MM.1S (cell line): Measurements from ENCODE around the gene LRP10.

Source experiments
- DNase-seq: peaks from one replicate; pipeline ENCODE4 v3.0.0-alpha.2; 2015
- H2AFZ ChIP-seq: fragments of 300-600 bp; sonication (generic); 2 replicates; pipeline ENCODE4 v1.6.0; 2016; ENCODE audit warnings: antibody characterized with exemption, low read length
- H3F3A ChIP-seq: fragments of 300-600 bp; sonication (generic); 2 replicates; pipeline ENCODE4 v1.6.1; 2016; ENCODE audit warnings: mild to moderate bottlenecking, antibody characterized with exemption, low read length, moderate library complexity, mixed read lengths; ENCODE audit not compliant: insufficient read depth
- H3K27ac ChIP-seq: fragments of 300-600 bp; sonication (generic); 2 replicates; pipeline ENCODE4 v1.5.1; 2016; ENCODE audit warnings: mild to moderate bottlenecking, low read length
- H3K27me3 ChIP-seq: fragments of 300-600 bp; sonication (generic); replicated peaks from 2 replicates; pipeline ENCODE4 v1.6.0; 2016; ENCODE audit warnings: low read length; ENCODE audit not compliant: insufficient read depth
- H3K36me3 ChIP-seq: fragments of 300-600 bp; sonication (generic); replicated peaks from 2 replicates; pipeline ENCODE4 v1.6.1; 2016; ENCODE audit warnings: mild to moderate bottlenecking, low read length, mixed read lengths; ENCODE audit not compliant: insufficient read depth
- H3K4me1 ChIP-seq: fragments of 300-600 bp; sonication (generic); 2 replicates; pipeline ENCODE4 v1.6.1; 2016; ENCODE audit warnings: low read length, mixed read lengths
- H3K4me2 ChIP-seq: fragments of 300-600 bp; sonication (generic); 2 replicates; pipeline ENCODE4 v1.6.0; 2016; ENCODE audit warnings: low read depth, low read length
- H3K4me3 ChIP-seq: fragments of 300-600 bp; sonication (generic); 2 replicates; pipeline ENCODE4 v1.5.1; 2016; ENCODE audit warnings: low read length, mixed read lengths
- H3K79me2 ChIP-seq: fragments of 300-600 bp; sonication (generic); 2 replicates; pipeline ENCODE4 v1.6.1; 2016; ENCODE audit warnings: mixed run types, low read length, mixed read lengths
- H3K9ac ChIP-seq: fragments of 300-600 bp; sonication (generic); 2 replicates; pipeline ENCODE4 v1.6.1; 2016; ENCODE audit warnings: low read length, mixed read lengths
- H3K9me2 ChIP-seq: fragments of 300-600 bp; sonication (generic); replicated peaks from 2 replicates; pipeline ENCODE4 v1.6.1; 2016; ENCODE audit warnings: mild to moderate bottlenecking, low read length, mixed read lengths; ENCODE audit not compliant: insufficient read depth
- H3K9me3 ChIP-seq: fragments of 300-600 bp; sonication (generic); replicated peaks from 2 replicates; pipeline ENCODE4 v1.6.1; 2016; ENCODE audit warnings: mild to moderate bottlenecking, low read length, mixed read lengths; ENCODE audit not compliant: insufficient read depth
- H4K20me1 ChIP-seq: fragments of 300-600 bp; sonication (generic); 2 replicates; pipeline ENCODE4 v1.6.1; 2016; ENCODE audit warnings: mild to moderate bottlenecking, low read length, moderate library complexity, mixed read lengths; ENCODE audit not compliant: insufficient read depth
- CTCF ChIP-seq: fragments of 300-600 bp; sonication (generic); IDR thresholded peaks from 2 replicates; pipeline ENCODE4 v1.5.1; 2016; ENCODE audit warnings: antibody characterized with exemption, low read length, mixed read lengths
- EZH2 ChIP-seq: fragments of 300-600 bp; sonication (generic); optimal IDR thresholded peaks from 2 replicates; pipeline ENCODE3; 2017; ENCODE audit warnings: low read depth, mild to moderate bottlenecking, antibody characterized with exemption, low read length, mixed read lengths
- EZH2phosphoT487 ChIP-seq: fragments of 300-600 bp; sonication (generic); IDR thresholded peaks from 2 replicates; pipeline ENCODE4 v1.6.1; 2018; ENCODE audit warnings: antibody characterized with exemption, low read length

Gene LRP10

GRCh38 chr14:22839159-22839779 is 32.3 kb upstream of the LRP10 start:
- Histone ChIP-seq H4K20me1 (no peaks in the 10 kb centered on the region), H3K79me2 (no peaks in the 10 kb centered on the region), H3K9ac (no peak overlapping the region), H3K4me1 (no peaks in the 10 kb centered on the region), H3K27ac (no peak overlapping the region), H3F3A (no peaks in the 10 kb centered on the region), H3K36me3 (no peaks in the 10 kb centered on the region), H3K9me3 (no peaks in the 10 kb centered on the region), H3K27me3 (peaks cover 6% of the 10 kb centered on the region; the same call in 1 of the 2 replicates), H3K4me2 (no peak overlapping the region), H3K9me2 (no peaks in the 10 kb centered on the region), H3K4me3 (no peak overlapping the region), H2AFZ (no peak overlapping the region)
- DNase-seq: no peak
- TF ChIP-seq EZH2 (no peak), EZH2phosphoT487 (no peak), CTCF (no peak)

GRCh38 chr14:22841311-22841710 is 30.2 kb upstream of the LRP10 start:
- DNase-seq: no peak
- H3K79me2 ChIP-seq: no peaks in the 10 kb centered on the region
- no peak for TF ChIP-seq CTCF
- no peak for TF ChIP-seq EZH2
- TF ChIP-seq EZH2phosphoT487: no peak

DNA sequence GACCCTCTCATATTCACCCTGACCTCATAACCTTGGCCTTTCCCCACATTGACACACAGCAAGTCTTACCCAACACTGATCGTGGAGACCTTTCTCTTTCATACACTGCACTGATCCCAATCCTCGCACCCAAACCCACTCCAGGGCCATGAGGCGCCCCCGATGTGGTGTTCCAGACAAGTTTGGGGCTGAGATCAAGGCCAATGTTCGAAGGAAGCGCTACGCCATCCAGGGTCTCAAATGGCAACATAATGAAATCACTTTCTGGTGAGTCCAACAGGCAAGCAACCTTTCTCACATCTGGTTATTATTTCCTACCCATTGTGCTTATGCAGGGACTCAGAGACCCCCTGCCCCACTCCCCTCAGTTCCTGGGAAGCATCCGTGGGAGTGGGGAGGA is 29.8 kb upstream of the LRP10 start:
- Histone ChIP-seq H3K27me3 (peaks cover 6% of the 10 kb centered on the region; the same call in 1 of the 2 replicates), H3K27ac (no peak overlapping the region), H3F3A (no peaks in the 10 kb centered on the region), H3K9me2 (no peaks in the 10 kb centered on the region), H3K79me2 (no peaks in the 10 kb centered on the region), H3K9ac (no peak overlapping the region), H2AFZ (no peak overlapping the region), H3K4me3 (no peak overlapping the region), H3K9me3 (no peaks in the 10 kb centered on the region), H3K36me3 (no peaks in the 10 kb centered on the region), H3K4me1 (no peaks in the 10 kb centered on the region), H4K20me1 (no peaks in the 10 kb centered on the region), H3K4me2 (no peak overlapping the region)
- TF ChIP-seq EZH2phosphoT487: no peak
- TF ChIP-seq EZH2: no peak
- no peak for TF ChIP-seq CTCF
- no peak for DNase-seq

More at GRCh38 chr14:22841311-22841710, 30.2 kb upstream of the LRP10 start:
- Histone ChIP-seq H3F3A (no peaks in the 10 kb centered on the region), H3K27me3 (peaks cover 6% of the 10 kb centered on the region; the same call in 1 of the 2 replicates), H3K27ac (no peak overlapping the region), H4K20me1 (no peaks in the 10 kb centered on the region), H3K9ac (no peak overlapping the region), H3K9me2 (no peaks in the 10 kb centered on the region), H3K36me3 (no peaks in the 10 kb centered on the region), H3K4me3 (no peak overlapping the region), H3K4me2 (no peak overlapping the region), H3K4me1 (no peaks in the 10 kb centered on the region), H2AFZ (no peak overlapping the region), H3K9me3 (no peaks in the 10 kb centered on the region)
